NCI-H748 (cell line): ENCODE data around the gene MYO5B.

Experiments
- DNase-seq: peaks from one replicate; lab custom pipeline; 2025; ENCODE audit not compliant: unreplicated experiment; lab: John Stamatoyannopoulos, UW

Gene MYO5B

DNA sequence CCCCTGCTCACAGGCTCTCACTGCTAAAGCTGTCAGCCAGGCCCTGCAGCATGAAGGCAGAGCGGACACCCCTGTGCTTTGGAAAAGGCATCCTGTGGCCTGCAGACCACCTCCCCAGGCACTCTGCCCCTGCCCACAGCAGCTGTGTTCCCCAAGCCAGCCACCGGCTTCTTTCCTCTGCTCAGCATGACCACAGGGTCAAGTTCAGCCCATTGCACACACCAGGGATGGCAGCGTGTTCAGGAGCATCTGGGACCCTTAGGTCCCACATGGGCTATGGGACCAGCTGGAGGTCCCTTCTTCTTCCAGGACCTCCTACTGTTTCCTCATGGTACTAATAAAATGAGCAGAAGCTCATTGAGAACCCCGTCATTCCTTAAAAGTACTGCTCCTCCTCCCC, 263.2 kb downstream of the MYO5B start:
- no peak for DNase-seq

DNA sequence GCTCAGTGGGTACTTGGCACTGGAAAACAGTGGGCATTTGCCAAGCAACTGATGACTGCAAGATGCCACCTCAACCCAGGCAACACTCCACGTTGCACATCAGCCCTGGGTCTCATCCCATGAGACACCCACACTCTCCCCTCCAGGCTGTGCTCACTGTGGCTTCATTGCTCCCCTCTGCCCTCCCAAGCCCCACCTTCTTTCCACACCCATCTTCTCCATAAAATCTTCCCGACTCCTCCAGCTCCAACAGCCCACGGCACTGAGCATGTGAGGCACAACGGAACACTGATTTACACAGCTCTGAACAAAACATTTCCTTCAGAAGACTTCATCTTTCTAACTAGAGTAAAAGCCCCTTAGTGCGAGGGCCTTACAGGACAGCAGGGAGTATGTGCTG, 263.8 kb downstream of the MYO5B start:
- no peak for DNase-seq

DNA sequence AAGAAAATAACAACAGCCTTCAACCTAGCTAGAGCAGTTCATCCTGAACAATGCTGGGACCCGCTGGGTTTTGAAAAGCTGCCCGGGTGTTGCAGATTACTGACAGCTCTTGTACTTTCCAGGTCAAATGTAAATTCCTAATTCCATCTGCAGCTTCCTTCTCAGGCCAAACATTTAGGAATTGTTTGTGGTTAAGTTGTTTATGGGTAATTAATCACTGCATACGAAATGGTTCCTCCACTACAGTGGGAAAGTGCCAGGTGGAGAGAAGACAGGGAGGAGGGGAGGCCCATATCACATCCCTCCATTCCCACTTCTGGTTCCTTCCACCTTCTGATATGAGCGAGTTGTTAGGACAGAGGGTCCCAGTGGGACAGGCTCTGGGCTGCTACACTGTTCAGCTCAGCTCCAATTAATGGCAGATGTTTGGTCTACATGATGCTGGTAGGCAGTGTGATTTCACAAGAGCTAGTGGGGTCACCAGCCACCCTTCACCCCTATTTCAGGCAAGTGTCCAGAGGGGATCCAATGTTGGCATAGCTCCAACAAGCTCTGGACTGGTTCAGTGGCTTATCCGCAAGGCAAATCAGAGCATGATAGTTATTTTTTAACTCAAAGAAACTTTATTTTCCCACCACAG, 268.7 kb downstream of the MYO5B start:
- no peak for DNase-seq

GRCh38 chr18:49924293-49924983, 270.5 kb downstream of the MYO5B start:
- DNase-seq, result no peak

GRCh38 chr18:49922228-49922627, 272.7 kb downstream of the MYO5B start:
- no peak for DNase-seq

GRCh38 chr18:49921318-49921985, 273.5 kb downstream of the MYO5B start:
- DNase-seq, result no peak

GRCh38 chr18:49920731-49921130, 274.2 kb downstream of the MYO5B start:
- no peak for DNase-seq

- no peak for DNase-seq
These were observed 277.2 kb downstream of the MYO5B start for GRCh38 chr18:49917742-49918141.

DNA sequence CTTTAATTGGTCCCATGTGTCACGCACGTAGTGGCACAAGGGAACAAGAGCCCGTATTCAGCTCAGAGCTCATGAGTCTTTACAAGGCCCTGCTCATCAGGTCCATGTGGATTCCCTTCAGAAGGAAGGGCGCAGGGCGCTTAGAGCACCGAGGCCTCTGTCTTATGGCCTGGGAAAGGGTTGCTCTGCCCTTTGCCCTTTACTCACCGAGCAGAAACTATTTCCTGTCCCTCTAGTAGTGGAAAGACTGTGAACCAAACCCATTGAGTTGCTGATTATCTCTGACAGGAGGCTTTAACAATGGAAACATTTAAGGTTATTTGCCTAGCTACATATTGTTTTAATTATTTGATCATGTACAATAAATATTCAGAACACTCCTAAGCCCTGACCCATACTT, 279.6 kb downstream of the MYO5B start:
- DNase-seq, result no peak

- DNase-seq, result no peak
These were observed 281.7 kb downstream of the MYO5B start for GRCh38 chr18:49913221-49913620.

DNA sequence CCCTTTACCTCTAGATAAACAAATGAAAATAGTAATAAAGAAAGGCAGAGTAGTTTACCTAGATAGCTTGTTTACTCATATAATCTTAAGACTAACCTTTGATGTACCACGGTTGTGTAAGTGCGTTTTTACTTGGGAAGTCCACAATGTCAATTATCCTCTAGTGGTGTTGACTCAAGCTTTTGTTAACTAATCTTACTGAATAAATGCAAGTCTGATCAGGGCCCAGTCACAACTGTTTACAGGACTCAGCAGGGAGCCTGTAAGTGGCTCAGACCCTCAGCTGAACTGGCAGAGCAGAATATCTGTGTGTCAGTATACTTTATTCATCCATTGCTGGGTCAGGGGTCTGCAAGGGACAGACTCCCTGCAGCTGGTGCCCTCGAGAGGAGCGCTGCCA, 283.5 kb downstream of the MYO5B start:
- DNase-seq, result peak; percentile 96

DNA sequence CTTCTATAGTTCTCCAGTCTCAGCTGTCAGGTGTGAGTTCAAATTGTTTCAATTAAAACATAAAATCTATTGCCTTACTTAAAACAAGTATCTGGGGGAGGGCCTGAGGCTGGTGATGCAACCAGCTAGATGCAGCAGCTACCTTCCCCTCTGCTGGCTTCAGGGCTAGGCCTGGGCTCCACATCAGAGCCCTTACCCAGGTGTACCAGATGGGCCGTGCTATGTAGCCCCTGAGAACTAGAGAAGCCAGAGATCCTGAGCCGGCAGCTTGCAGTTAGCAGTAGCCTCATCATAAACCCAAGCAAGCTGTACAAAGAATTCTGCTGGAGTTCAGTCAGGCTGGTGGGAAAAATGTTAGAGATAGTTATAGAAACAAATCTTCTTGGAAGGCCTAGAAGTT, 284.0 kb downstream of the MYO5B start:
- DNase-seq, result peak; percentile 72

- no peak for DNase-seq
These were observed 284.9 kb downstream of the MYO5B start for GRCh38 chr18:49910019-49910418.

GRCh38 chr18:49907346-49907929, 287.5 kb downstream of the MYO5B start:
- DNase-seq, result peak; percentile 36

DNA sequence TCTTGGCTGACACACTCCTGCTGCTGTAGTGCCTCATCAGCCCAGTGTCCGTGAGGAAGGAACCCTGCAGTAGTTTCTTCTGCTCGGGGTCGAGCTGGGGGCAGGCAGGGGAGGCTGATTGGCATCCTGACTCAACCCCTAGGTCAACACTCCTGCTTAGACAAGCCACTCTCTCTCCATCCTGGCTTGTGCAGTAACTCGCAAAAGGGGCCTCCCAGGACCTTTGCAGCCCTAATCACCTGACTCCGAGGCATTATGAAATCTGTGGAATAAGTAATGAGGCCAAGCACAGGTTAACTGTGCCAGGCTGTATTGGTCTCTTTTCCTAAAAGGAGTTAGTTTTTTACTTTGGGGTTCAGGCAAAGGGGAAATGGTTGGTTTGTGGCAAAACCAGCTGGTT, 289.2 kb downstream of the MYO5B start:
- DNase-seq, result no peak

DNA sequence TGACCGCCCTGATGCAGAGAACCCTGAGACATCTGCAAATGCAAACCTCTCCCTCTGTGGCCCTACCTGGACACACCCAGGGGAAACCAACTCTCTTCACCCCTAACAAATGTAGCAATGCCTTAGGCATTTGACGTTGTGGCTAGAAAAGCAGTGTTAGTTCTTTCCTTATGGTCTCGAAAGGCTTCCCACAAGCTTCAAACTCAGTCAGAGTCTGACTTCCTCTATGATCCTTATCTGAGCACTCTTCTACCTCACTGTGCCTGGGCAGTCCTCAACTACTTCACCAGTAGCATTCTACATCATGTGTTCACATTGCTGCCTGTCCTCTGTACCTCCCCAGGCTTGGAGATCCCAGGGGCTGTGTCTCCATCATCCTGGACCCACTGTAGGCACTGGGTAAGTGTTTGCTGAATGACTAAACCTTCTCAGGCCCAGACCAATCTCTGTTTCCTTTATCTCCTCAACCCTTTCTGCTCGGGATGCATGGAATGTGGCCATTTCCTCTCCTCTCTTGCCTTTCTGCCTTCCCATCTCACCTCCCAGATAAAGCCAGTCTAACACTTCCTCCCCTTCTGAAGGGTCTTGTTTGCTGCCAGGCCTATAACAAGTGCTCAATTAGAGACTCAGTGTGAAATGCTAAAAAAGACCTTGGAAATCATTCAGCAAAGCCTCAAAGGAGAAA, 289.9 kb downstream of the MYO5B start:
- DNase-seq, result no peak

- no peak for DNase-seq
These were observed 293.0 kb downstream of the MYO5B start for GRCh38 chr18:49901862-49902340.

DNA sequence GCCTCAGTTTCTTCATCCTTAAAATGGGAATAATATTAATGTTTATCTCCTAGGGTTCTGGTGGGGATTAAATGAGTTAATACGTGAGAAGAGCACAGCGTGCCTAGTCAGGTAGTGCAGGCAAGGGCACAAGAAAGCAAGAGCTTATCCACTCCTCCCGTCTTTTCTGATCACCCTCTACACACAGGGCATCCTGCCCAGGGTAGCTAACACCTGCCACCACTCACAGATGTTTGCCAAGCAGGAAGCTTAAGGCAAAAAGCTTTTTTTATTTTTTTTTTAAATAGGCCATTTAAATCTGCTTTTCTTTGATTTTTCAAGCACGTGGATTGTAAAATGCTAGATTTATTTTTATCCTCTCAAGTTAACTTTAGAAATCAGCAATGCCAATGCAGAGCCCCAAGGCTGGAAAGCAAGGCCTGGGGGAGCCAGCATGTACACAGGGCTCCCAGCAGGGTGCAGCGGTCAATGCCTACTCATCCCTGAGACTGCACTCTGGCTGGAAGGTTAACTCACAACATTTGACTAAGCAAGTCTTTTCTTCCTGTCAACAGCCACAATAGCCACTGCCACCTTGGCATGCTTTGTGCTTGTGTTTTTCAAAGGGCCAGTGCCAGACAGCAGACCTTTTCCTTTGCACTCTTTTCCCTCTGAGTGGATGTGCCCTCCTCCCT, 295.2 kb downstream of the MYO5B start:
- DNase-seq, result peak; percentile 33

DNA sequence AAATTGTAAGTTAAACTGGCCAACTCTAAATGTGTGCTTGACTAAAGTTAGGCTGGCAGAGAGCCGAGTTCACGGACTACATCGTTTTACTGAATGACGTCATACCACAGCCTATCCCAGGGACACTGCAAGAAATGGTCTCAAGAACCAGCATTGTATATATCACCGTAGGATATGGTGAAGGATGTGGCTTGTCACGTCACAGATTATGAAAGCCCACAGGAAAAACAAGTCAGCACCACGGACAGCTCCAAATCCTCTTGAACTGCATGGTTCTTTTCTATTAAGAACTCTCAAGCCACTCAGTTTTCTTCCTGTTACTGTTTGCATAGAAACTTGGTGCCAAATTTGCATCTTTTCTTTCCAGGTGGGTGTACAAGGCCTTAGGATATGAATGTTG, 296.5 kb downstream of the MYO5B start:
- DNase-seq, result no peak

DNA sequence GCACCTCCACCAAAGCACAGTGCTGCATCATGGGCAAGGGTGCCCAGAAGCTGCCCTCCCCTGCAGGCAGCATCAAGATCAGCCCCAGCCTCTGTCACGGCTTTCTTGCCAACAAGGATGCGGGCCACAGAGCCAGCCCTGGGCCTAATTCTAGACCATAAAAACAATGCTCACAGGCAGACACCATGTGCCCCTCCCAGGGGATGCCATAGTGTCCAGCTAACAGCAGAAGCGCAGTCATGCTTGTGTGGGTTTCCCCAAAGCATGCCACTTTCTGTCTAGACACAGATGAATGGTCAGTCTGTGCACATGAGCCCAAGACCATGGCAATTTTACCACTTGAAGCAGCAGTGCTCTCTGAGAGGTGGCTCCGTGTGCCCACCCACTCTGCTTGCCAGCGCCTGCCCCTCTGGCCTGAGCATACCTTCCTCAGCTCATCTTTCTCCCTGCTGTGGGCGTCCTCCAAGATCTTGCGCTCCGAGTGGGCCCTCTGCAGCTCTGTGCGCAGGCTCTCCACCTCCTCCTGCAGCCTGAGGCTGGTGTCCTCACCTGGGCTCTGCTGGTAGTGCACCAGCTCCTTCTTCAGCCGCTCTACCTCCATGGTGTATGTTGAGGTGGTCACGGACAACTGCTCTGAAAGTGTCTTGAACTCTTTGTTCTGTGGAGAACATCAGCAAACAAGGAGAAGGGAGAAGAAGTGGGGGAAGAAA, 300.3 kb downstream of the MYO5B start:
- no peak for DNase-seq
